ENCODE measurements around the gene KLF9. TPM values are rescaled to one million over a fixed set of nuclear protein-coding genes. Genes with fewer than 3 reads are reported as not detected.

Gene KLF9
- total RNA-seq, 4 donors from 2014 or later = 71.5 to 198 (median 104) TPM

- intact Hi-C loops (cut with DNase I; ENCODE audit: low total_unique reads) = no loop called here
- TF ChIP-seq CTCF (IDR thresholded peaks at IDR 0.05) (no peak), POLR2A (IDR thresholded peaks at IDR 0.05) (peak in 1 of 2 donors; percentile 41)
- WGBS, 2 donors = 1 to 4% methylated on average over 15 of the region's 15 CpGs
- peak; percentile 70 to 95 for DNase-seq (ENCODE audit: low spot score in 2 of 2)
- peak overlapping the region; percentile 99 for H3K4me3 ChIP-seq (ENCODE audit: low read depth, poor library complexity, severe bottlenecking)
These were observed 3.1 kb downstream of the KLF9 start for GRCh38 chr9:70411121-70411929.

- WGBS, 2 donors = 0 to 4% methylated on average over 1 of the region's 1 CpG
- intact Hi-C loops (cut with DNase I; ENCODE audit: low total_unique reads) = no loop called here
- no peak for DNase-seq (ENCODE audit: low spot score in 2 of 2)
- H3K4me3 ChIP-seq (ENCODE audit: low read depth, poor library complexity, severe bottlenecking) = peak overlapping the region; percentile 99
- TF ChIP-seq POLR2A (IDR thresholded peaks at IDR 0.05) (no peak), CTCF (IDR thresholded peaks at IDR 0.05) (no peak)
These were observed 4.1 kb downstream of the KLF9 start for GRCh38 chr9:70410368-70410767.

GRCh38 chr9:70409800-70410199, 4.7 kb downstream of the KLF9 start:
- H3K4me3 ChIP-seq (ENCODE audit: low read depth, poor library complexity, severe bottlenecking) = peak overlapping the region; percentile 99
- intact Hi-C loops (cut with DNase I; ENCODE audit: low total_unique reads) = no loop called here
- TF ChIP-seq CTCF (IDR thresholded peaks at IDR 0.05) = no peak
- no peak for TF ChIP-seq POLR2A (IDR thresholded peaks at IDR 0.05)
- 7 to 15% methylated on average over 2 of the region's 2 CpGs for WGBS, 2 donors
- DNase-seq (ENCODE audit: low spot score in 2 of 2) = no peak

GRCh38 chr9:70409280-70409679, 5.2 kb downstream of the KLF9 start:
- TF ChIP-seq CTCF (IDR thresholded peaks at IDR 0.05) = no peak
- TF ChIP-seq POLR2A (IDR thresholded peaks at IDR 0.05) = no peak
- WGBS, 2 donors = 58 to 70% methylated on average over 3 of the region's 3 CpGs
- no peak for DNase-seq (ENCODE audit: low spot score in 2 of 2)
- no peak overlapping the region for H3K4me3 ChIP-seq (ENCODE audit: low read depth, poor library complexity, severe bottlenecking)
- intact Hi-C loops (cut with DNase I; ENCODE audit: low total_unique reads) = no loop called here

- 89 to 98% methylated on average over 5 of the region's 5 CpGs for WGBS, 2 donors
- DNase-seq (ENCODE audit: low spot score in 2 of 2) = no peak
- intact Hi-C loops (cut with DNase I; ENCODE audit: low total_unique reads) = no loop called here
- TF ChIP-seq CTCF (IDR thresholded peaks at IDR 0.05) (no peak), POLR2A (IDR thresholded peaks at IDR 0.05) (no peak)
- H3K4me3 ChIP-seq (ENCODE audit: low read depth, poor library complexity, severe bottlenecking) = no peak overlapping the region
These were observed 5.9 kb downstream of the KLF9 start for GRCh38 chr9:70408393-70409040.

All from lower leg skin (tissue), 4 donors.